Neural cell (in vitro differentiated cells): ENCODE data around the gene EIF2S2. TPM values are rescaled to one million over a fixed set of nuclear protein-coding genes. Genes with fewer than 3 reads are reported as not detected.

Experiments used
- H2AFZ ChIP-seq: fragments of 200-600, 300-800 bp; sonication (generic), shearing (Covaris generic); 2 replicates; pipeline ENCODE4 v1.6.0; 2014; ENCODE audit warnings: low read depth, mild to moderate bottlenecking, antibody characterized with exemption, low read length, moderate library complexity
- H3F3A ChIP-seq: fragments of 200-600 bp; shearing (Covaris generic); 2 replicates; pipeline ENCODE4 v1.6.1; 2016; ENCODE audit warnings: mild to moderate bottlenecking, moderate library complexity, mixed read lengths, antibody characterized with exemption, low read length; ENCODE audit not compliant: insufficient read depth, poor library complexity, severe bottlenecking
- H3K27ac ChIP-seq: fragments of 200-600, 300-800 bp; sonication (generic), shearing (Covaris generic); 2 replicates; pipeline ENCODE4 v1.5.1; 2014; ENCODE audit warnings: mild to moderate bottlenecking, low read length, moderate library complexity
- H3K27me3 ChIP-seq: fragments of 300-800, 200-600 bp; sonication (generic), shearing (Covaris generic); 2 replicates; pipeline ENCODE4 v1.6.0; 2014; ENCODE audit warnings: mild to moderate bottlenecking, low read depth, low read length, moderate library complexity; ENCODE audit not compliant: insufficient read depth
- H3K36me3 ChIP-seq: fragments of 300-800, 200-600 bp; sonication (generic), shearing (Covaris generic); 2 replicates; pipeline ENCODE4 v1.5.1; 2014; ENCODE audit warnings: mild to moderate bottlenecking, antibody characterized with exemption, low read length, moderate library complexity; ENCODE audit not compliant: insufficient read depth
- H3K4me2 ChIP-seq: fragments of 300-800, 200-600 bp; sonication (generic), shearing (Covaris generic); 2 replicates; pipeline ENCODE4 v1.6.0; 2014; ENCODE audit warnings: mild to moderate bottlenecking, low read length
- H3K4me3 ChIP-seq: fragments of 300-800, 200-600 bp; sonication (generic), shearing (Covaris generic); 2 replicates; pipeline ENCODE4 v1.5.1; 2014; ENCODE audit warnings: mild to moderate bottlenecking, low read length, moderate library complexity
- H3K79me2 ChIP-seq: fragments of 200-600 bp; shearing (Covaris generic); replicated peaks from 2 replicates; pipeline ENCODE4 v1.6.0; 2014; ENCODE audit warnings: mild to moderate bottlenecking, low read length, moderate library complexity; ENCODE audit not compliant: insufficient read depth
- H3K9ac ChIP-seq: fragments of 300-800, 200-600 bp; sonication (generic), shearing (Covaris generic); 2 replicates; pipeline ENCODE4 v1.6.1; 2016; ENCODE audit warnings: mild to moderate bottlenecking, low read length, mixed read lengths
- H3K9me2 ChIP-seq: fragments of 200-600 bp; shearing (Covaris generic); 2 replicates; pipeline ENCODE4 v1.6.1; 2016; ENCODE audit warnings: mild to moderate bottlenecking, low read length, mixed read lengths; ENCODE audit not compliant: insufficient read depth
- H3K9me3 ChIP-seq: fragments of 200-600, 300-800 bp; sonication (generic), shearing (Covaris generic); 2 replicates; pipeline ENCODE4 v1.6.1; 2016; ENCODE audit warnings: mild to moderate bottlenecking, mixed run types, low read length, moderate library complexity, mixed read lengths
- H4K20me1 ChIP-seq: fragments of 200-600 bp; shearing (Covaris generic); 2 replicates; pipeline ENCODE4 v1.6.1; 2016; ENCODE audit warnings: mild to moderate bottlenecking, mixed run types; ENCODE audit not compliant: insufficient read depth
- CTCF ChIP-seq: fragments of 450-650 bp; IDR thresholded peaks from 2 replicates; pipeline ENCODE4 v1.5.1; 2014; ENCODE audit warnings: antibody characterized with exemption, mild to moderate bottlenecking, moderate library complexity; ENCODE audit not compliant: poor library complexity, severe bottlenecking
- EP300 ChIP-seq: fragments of 450-650 bp; conservative IDR thresholded peaks from 2 replicates; pipeline ENCODE4 v1.6.1; 2014; ENCODE audit warnings: antibody characterized with exemption, mild to moderate bottlenecking, moderate library complexity; ENCODE audit not compliant: poor library complexity, severe bottlenecking
- EZH2 ChIP-seq: fragments of 200-600, 300-800 bp; shearing (Covaris generic), sonication (generic); IDR thresholded peaks from 2 replicates; pipeline ENCODE4 v1.6.1; 2014; ENCODE audit warnings: antibody characterized with exemption, low read length, borderline replicate concordance, mild to moderate bottlenecking; ENCODE audit not compliant: insufficient read depth, poor library complexity, severe bottlenecking
- MXI1 ChIP-seq: fragments of 450-650 bp; conservative IDR thresholded peaks from 2 replicates; pipeline ENCODE4 v1.6.1; 2014; ENCODE audit warnings: antibody characterized with exemption, mild to moderate bottlenecking; ENCODE audit not compliant: poor library complexity, severe bottlenecking
- POLR2AphosphoS5 ChIP-seq: IDR thresholded peaks from 2 replicates; pipeline ENCODE4 v1.6.1; 2012
- RAD21 ChIP-seq: fragments of 450-650 bp; conservative IDR thresholded peaks from 2 replicates; pipeline ENCODE4 v1.6.1; 2014; ENCODE audit warnings: antibody characterized with exemption, mild to moderate bottlenecking, moderate library complexity
- REST ChIP-seq: IDR thresholded peaks from 2 replicates; pipeline ENCODE4 v1.6.1; 2012; ENCODE audit warnings: borderline replicate concordance
- SMC3 ChIP-seq: fragments of 450-650 bp; conservative IDR thresholded peaks from 2 replicates; pipeline ENCODE4 v1.6.1; 2014; ENCODE audit warnings: antibody characterized with exemption, mild to moderate bottlenecking, moderate library complexity; ENCODE audit not compliant: poor library complexity
- TAF1 ChIP-seq: IDR thresholded peaks from 2 replicates; pipeline ENCODE4 v1.6.1; 2012; ENCODE audit warnings: low read depth
- polyA plus RNA-seq: library from polyadenylated mRNA; depleted of rRNA; stranded (reverse); fragments of >200 nt; gene quantifications from 2 replicates; pipeline ENCODE4 v1.2.3, GENCODE V29; 2014

The EIF2S2 gene
- polyA plus RNA-seq, 1 donor from 2014 or later: 62.6 TPM

- H3K4me2 ChIP-seq: peak overlapping the region; percentile 81
- H3K36me3 ChIP-seq: no peaks in the 10 kb centered on the region
- no peaks in the 10 kb centered on the region for H3K9me2 ChIP-seq
- no peaks in the 10 kb centered on the region for H4K20me1 ChIP-seq
- no peaks in the 10 kb centered on the region for H3F3A ChIP-seq
- H3K9me3 ChIP-seq: no peaks in the 10 kb centered on the region
- peak overlapping the region; percentile 85 for H3K27ac ChIP-seq
- H3K9ac ChIP-seq: peak overlapping the region; percentile 88
- peak overlapping the region; percentile 99 for H3K4me3 ChIP-seq
- no peak for TF ChIP-seq MXI1
- no peak for TF ChIP-seq EP300
- no peak for TF ChIP-seq SMC3
- TF ChIP-seq EZH2: no peak
- no peak for TF ChIP-seq RAD21
- no peak for TF ChIP-seq REST
- TF ChIP-seq TAF1: no peak
- no peak for TF ChIP-seq CTCF
- TF ChIP-seq POLR2AphosphoS5: no peak
- no peaks in the 10 kb centered on the region for H3K27me3 ChIP-seq
- peak overlapping the region; percentile 78 for H2AFZ ChIP-seq
- H3K79me2 ChIP-seq: peaks cover 37% of the 10 kb centered on the region
Observed at GRCh38 chr20:34112600-34113101, 608 bp upstream of the EIF2S2 start.

- H3K9me2 ChIP-seq: no peaks in the 10 kb centered on the region
- H3K27me3 ChIP-seq: no peaks in the 10 kb centered on the region
- H3F3A ChIP-seq: no peaks in the 10 kb centered on the region
- peak overlapping the region; percentile 99 for H3K4me3 ChIP-seq
- no peaks in the 10 kb centered on the region for H3K9me3 ChIP-seq
- no peak for TF ChIP-seq EP300
- TF ChIP-seq TAF1: no peak
- TF ChIP-seq EZH2: no peak
- TF ChIP-seq REST: no peak
- no peak for TF ChIP-seq MXI1
- peaks cover 51% of the 10 kb centered on the region for H3K79me2 ChIP-seq
- H4K20me1 ChIP-seq: no peaks in the 10 kb centered on the region
- H3K36me3 ChIP-seq: no peaks in the 10 kb centered on the region
- peak overlapping the region; percentile 88 for H3K9ac ChIP-seq
- H3K27ac ChIP-seq: peak overlapping the region; percentile 85
- peak overlapping the region; percentile 98 for H3K4me2 ChIP-seq
- H2AFZ ChIP-seq: peak overlapping the region; percentile 42
Observed at GRCh38 chr20:34110745-34111641, 1.1 kb downstream of the EIF2S2 start.
